NCI-H1417 treated with DMSO at 0.1 percent for 48 hours (cell line): Measurements from ENCODE around the gene HSF4.

Experiments used
- DNase-seq: peaks from one replicate; lab custom pipeline; 2025; lab: John Stamatoyannopoulos, UW

HSF4 gene

GRCh38 chr16:67150047-67150832 lies 14.3 kb upstream of the HSF4 start:
- DNase-seq, result no peak

DNA sequence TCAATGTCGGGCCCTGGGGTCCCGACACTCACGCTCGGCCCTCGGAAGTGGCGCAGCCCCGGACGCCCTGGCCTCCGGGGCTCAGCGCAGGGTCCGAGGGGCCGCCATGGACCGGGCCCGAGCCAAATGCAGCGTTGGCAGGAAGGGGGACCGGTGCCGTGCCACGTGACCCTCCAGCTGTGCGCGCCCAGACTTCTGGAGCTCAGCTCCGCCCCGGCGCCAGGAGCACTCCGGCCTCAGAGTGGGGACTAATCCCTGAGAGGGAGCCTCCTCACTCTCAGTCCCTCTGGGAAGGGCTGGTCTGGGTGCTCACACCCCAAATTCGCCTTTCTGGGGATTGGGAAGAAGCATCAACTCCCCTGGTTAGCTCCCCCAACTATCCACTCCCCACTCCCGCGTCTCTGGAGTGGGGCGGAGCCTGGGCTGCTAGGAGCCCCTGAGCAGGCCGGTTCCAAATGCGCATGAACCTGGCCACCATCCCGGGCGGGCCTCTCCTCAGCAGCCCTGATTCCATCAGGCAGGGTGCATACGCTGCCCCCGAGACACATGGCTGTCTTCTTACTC lies 13.6 kb upstream of the HSF4 start, which contains the start of gene B3GNT9:
B3GNT9 (minus strand) TSS at position 166 of the 564 bp plus-strand sequence. CDS start 513 bp downstream, outside the sequence.
- DNase-seq, result no peak

GRCh38 chr16:67151431-67152097 lies 13.0 kb upstream of the HSF4 start:
- DNase-seq, result no peak

- DNase-seq, result no peak
Observed at GRCh38 chr16:67154578-67155294, 9.8 kb upstream of the HSF4 start.

- no peak for DNase-seq
Observed at GRCh38 chr16:67155295-67156142, 9.0 kb upstream of the HSF4 start.

DNA sequence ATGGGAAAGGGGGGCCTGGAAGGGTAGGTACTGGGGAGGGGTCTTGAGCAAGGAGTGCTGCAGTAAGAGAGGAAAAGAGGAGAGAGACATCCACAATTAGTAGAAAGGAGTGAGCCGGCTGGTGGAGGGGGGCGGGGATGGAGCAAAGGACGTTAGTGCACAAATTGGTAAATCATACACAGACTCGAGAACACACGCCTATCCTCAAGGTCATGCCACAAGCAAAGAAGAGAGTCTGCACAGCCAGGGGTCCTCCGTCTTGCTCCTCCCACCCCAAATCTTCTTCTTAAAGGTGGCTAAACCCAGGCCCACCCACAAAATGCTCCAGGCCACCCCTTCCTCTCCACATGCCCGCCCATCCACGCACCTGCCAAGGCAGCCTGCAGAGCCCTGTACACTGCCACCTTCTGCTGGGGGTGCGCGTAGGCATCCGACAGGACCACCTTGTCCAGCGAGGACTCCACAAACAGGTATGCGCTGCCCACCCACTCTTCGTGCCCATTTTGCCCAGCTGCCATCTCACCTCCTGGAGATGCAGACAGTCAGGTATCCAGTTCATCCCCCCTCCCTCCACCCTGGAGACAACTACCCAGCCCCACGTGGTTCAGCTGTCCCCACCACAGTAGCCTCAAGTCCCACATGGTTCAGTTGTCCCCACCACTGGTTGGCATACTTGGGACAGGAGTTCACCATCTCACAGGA lies 8.3 kb upstream of the HSF4 start:
- DNase-seq, result no peak

- DNase-seq, result no peak
Observed at GRCh38 chr16:67157106-67157748, 7.3 kb upstream of the HSF4 start.

DNA sequence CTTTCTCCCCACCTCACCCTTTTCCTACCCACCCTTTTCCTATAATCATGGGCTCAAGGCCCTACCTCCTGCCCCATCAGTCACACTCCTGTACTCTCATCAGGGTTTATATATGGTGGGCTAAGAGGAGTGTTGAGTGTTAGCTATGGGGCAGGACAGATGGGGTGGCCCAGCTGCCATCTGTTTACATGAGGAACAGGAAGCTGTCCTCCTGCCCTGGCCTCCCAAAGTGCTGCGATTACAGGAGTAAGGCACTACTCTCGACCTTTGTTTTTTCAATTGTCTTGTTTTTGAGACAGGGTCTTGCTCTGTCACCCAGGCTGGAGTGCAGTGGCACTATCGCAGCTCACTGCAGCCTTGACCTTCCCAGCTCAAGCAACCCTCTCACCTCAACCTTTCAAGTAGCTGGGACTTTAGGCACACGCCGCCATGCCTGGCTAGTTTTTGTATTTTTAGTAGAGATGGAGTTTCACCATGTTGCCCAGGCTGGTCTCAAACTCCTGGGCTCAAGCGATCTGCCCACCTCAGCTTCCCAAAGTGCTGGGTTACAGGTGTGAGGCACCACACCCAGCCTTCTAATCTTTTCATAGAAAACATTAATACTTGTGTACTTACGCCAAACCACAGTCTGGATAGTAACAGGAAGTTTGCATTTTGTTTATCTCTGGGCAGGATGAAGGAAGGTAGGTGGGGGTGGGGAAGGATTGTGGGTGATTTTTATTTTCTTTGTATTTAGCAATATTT lies 6.5 kb upstream of the HSF4 start:
- DNase-seq, result no peak

GRCh38 chr16:67158637-67159600 lies 5.6 kb upstream of the HSF4 start:
- no peak for DNase-seq

DNA sequence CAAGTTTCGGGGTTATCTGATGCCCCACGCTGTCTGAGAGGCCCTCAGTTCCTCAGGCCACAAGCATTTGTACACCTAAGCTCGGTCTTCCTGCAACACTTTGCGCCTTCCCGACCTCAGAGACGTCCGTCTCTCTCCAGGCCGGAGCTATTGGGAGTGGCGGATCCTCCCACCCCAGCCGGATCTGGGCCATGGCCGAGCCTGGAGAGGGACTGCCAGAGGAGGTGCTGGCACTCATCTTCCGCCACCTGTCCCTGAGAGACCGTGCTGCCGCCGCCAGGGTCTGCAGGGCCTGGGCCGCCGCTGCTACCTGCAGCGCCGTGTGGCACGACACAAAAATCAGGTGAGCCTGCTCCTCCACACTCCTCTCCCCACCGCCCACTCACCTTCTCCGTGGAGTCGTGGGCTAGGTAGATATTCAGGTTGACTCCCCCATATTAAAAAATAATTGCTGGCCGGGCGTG lies 2.9 kb upstream of the HSF4 start:
- DNase-seq, result no peak

DNA sequence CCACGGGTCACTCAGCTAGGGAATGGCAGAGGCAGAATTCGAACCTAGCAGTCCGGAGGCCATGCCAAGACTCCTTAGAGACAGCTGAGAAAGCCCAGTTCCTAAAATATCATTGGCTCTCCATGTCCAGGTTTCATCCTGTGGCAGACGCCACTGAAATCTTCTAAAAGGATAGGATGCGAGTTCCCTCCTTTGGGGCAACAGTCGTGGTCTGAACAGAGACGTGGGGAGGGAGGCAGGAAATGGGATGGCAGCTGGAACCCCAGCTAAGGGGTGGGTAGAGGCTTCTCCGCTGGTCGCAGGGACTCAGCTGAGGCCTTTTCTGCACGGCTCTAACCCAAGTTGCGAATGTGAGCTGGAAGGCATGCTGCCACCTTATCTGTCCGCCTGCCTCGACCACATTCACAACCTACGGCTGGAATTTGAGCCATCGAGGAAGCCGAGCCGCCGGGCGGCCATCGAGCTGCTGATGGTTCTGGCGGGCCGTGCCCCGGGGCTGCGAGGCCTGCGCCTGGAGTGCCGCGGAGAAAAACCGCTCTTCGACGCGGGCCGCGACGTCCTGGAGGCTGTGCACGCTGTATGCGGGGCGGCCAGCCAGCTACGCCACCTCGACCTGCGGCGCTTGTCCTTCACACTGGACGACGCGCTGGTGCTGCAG lies 1.9 kb upstream of the HSF4 start:
- DNase-seq, result no peak

GRCh38 chr16:67163164-67163998 lies 1.2 kb upstream of the HSF4 start:
- no peak for DNase-seq

DNA sequence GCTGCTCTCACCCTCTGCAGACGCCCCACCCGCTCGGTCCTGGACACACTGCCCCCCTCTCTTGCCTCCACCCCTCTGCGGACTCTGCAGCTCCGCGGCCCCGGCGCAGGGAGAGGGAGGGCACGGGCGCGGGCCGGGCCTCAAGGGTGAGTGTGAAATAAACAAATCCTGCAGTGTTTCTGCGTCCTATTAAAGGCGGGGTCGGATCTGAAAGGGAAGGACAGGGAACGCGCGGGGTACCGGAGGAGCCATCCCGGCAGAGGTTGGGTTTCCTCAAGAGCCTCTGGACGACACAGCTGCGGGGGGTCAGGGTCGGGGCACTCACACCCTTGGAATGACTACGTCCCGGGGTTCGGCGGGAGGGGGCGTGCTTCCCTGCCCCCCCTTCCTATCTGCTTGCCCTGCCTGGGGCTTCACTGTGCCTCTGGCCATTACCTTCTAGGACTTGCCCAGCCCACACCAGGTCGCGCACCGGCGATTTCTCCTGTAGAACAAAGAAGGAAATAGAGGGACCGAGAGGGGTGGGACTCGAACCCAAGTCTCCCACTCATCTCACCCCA lies 466 bp upstream of the HSF4 start:
- DNase-seq, result no peak

- no peak for DNase-seq
Observed at GRCh38 chr16:67165121-67166078, 855 bp downstream of the HSF4 start.

DNA sequence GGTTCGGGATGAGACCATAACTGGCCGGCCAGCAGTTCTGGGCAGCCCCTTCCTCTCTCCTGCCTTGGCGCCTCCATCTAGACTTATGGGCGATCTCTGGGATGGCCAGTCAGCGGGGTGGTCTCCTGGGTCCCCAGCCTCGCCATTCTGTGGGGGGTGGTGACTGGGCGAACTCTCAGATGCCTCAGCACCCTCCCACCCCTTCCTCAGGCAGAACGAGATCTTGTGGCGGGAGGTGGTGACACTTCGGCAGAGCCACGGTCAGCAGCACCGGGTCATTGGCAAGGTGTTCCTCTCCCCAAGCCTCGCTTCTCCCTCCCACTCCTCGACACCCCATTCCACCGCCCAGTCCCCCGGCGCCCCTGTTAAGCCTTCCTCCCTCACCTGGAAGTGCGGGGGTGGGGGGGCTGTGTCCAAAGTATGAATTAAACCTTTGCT lies 1.6 kb downstream of the HSF4 start:
- DNase-seq, result no peak
